Psoas muscle (tissue), 8 donors: ENCODE data around the gene ALDH1A1. TPM values are rescaled to one million over a fixed set of nuclear protein-coding genes. Genes with fewer than 3 reads are reported as not detected.
"Not testable (repeated sequence)": the region's sequence is repeated elsewhere in the genome, so short reads cannot be mapped to it uniquely, and the experiment has no call there.

Source experiments
- ATAC-seq, 4 donors: fragments of 200-7000 bp; cut with Tn5 transposase; one replicate each; pipeline ENCODE4 v1.9.1; 2020; ENCODE audit warnings: moderate library complexity in 3 of 4, mild to moderate bottlenecking in 2 of 4
- DNase-seq, 2 donors: peaks; one replicate each; pipeline ENCODE4 v3.0.0-alpha.2; 2020
- H3K27ac ChIP-seq: fragments of 200-600 bp; one replicate; pipeline ENCODE4 v1.8.0; 2022
- H3K27me3 ChIP-seq, 3 donors: fragments of 200-600 bp in 1 of 3; one replicate each; pipeline versions ENCODE4 v1.6.1 to v1.8.0; 2013 to 2022; ENCODE audit warnings: low read length in 2 of 3, mild to moderate bottlenecking in 2 of 3, moderate library complexity in 1 of 3; ENCODE audit not compliant: insufficient read depth in 3 of 3
- H3K36me3 ChIP-seq, 2 donors: fragments of 200-600 bp in 1 of 2; one replicate each; pipeline versions ENCODE4 v1.6.1 to v1.8.0; 2013 to 2022; ENCODE audit warnings: low read depth in 1 of 2, mild to moderate bottlenecking in 1 of 2, moderate library complexity in 1 of 2; ENCODE audit not compliant: insufficient read depth in 1 of 2
- H3K4me1 ChIP-seq: fragments of 200-600 bp; one replicate; pipeline ENCODE4 v1.8.0; 2022
- H3K4me3 ChIP-seq: fragments of 200-600 bp; one replicate; pipeline ENCODE4 v1.8.0; 2022; ENCODE audit warnings: mild to moderate bottlenecking
- H3K9me3 ChIP-seq: fragments of 200-600 bp; one replicate; pipeline ENCODE4 v1.8.0; 2022
- CTCF ChIP-seq: fragments of 200-600 bp; IDR thresholded peaks from one replicate; pipeline ENCODE4 v1.8.0; 2022; ENCODE audit warnings: antibody characterized with exemption
- WGBS, 3 donors: extraction: QIAGEN DNeasy Blood & Tissue Kit; methylation state at CpG; one replicate each; pipeline versions ENCODE4 v1.1.6 to v1.1.7; 2013; 5-methylcytosine and 5-hydroxymethylcytosine counted together
- intact Hi-C, 2 donors: fragments of 100-400 bp; cut with DNase I; formaldehyde crosslinking; loops; one replicate each; pipeline versions ENCODE4 v1.11.0 to v1.14.2; 2022
- polyA plus RNA-seq, 3 donors: library from polyadenylated mRNA; stranded (reverse); fragments of 200-250 nt; gene quantifications; one replicate each; pipeline ENCODE4 v1.2.3, GENCODE V29; 2013
- total RNA-seq, 4 donors: library from RNA; stranded (reverse); fragmentation: NEBNext Ultra II Directional in 2 of 4; extraction: Animal tissue kit (Norgen Biotek cat#: 25700) in 2 of 4; gene quantifications; one replicate each; pipeline versions ENCODE4 v1.2.1 to v1.2.4, GENCODE V29; 2021 to 2023
- donor health status: healthy with polysubstance abuse.
- donor health status: DM: no; HTN: no; CAD: no; lungs with moderate emphysema.
- donor health status: Bipolar disorder and iron deficiency.
- donor health status: healthy.
- donor health status: DM: yes; HTN: yes; CAD: no.
- donor health status: DM: no; HTN: no; CAD: no.
- donor health status: DM: no; HTN: no; CAD: no.
- donor health status: DM: yes; HTN: yes; CAD: no.

Gene ALDH1A1
- total and polyA plus RNA-seq, 7 donors, result 7.0 to 57.0 (median 21.0) TPM

- WGBS, 3 donors, result 45 to 53% (median 45%) methylated on average over 1 of the region's 1 CpG
- H3K4me1 ChIP-seq, result peaks cover 8% of the 10 kb centered on the region
- no peak overlapping the region for H3K4me3 ChIP-seq
- DNase-seq, result no peak
- intact Hi-C loops, result loop anchor here (5.0 to 10.0 kb wide), 4 partner anchors 154 to 311 kb away; no protein-coding TSS in a partner anchor
- no peak for ATAC-seq
- H3K27ac ChIP-seq, result no peak overlapping the region
- H3K9me3 ChIP-seq, result no peaks in the 10 kb centered on the region
- H3K36me3 ChIP-seq, result no peaks in the 10 kb centered on the region
- no peaks in the 10 kb centered on the region for H3K27me3 ChIP-seq
- TF ChIP-seq CTCF, result no peak
Observed at GRCh38 chr9:72873456-72873855, 79.4 kb downstream of the ALDH1A1 start.

DNA sequence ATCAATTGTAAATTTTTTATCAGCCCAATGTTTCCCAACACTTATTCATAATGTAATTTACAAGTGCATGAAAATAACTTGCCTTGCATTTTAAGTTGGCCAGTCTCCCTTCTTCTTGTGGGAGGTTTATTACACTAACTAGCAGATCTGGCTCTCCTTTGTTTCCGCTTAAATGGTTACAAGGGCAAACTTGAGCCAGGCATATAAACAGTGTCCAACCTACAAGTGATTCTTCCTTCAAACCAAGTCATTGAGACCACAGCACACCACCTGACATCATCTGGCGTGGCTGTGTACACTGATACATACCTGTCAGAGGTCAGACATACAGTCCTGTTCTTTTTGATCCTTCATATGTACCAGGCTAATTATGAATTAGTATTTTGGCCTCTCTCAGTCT, 80.1 kb downstream of the ALDH1A1 start:
- Histone ChIP-seq H3K27me3 (no peaks in the 10 kb centered on the region), H3K27ac (no peak overlapping the region), H3K9me3 (no peaks in the 10 kb centered on the region), H3K4me1 (peaks cover 8% of the 10 kb centered on the region), H3K4me3 (no peak overlapping the region), H3K36me3 (no peaks in the 10 kb centered on the region)
- DNase-seq (no peak), ATAC-seq (no peak)
- intact Hi-C loops, result loop anchor here (1.0 to 10.0 kb wide), 5 partner anchors 155 to 312 kb away; no protein-coding TSS in a partner anchor
- TF ChIP-seq CTCF, result no peak
- WGBS, 3 donors, result 72 to 83% (median 76%) methylated on average over 2 of the region's 2 CpGs

DNA sequence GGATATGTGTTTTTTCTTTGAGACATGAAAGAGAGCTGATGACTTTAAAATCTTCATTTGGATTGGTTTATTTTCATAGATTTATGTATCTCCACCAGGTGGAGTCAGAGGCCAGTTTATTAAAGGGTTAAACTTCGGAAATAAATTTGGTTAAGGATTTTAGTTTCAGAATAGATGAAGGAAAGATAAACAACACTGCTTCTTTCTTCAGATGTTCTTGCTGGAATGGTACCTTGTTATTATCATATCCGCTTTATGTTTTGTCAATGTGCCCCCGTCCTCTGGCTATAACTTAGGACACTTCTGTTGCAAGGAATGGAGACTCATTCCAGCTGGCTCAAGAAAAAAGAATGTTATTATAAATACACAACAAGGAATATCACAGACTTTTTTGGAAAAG, 81.2 kb downstream of the ALDH1A1 start:
- Histone ChIP-seq H3K27ac (no peak overlapping the region), H3K4me3 (peak overlapping the region; percentile 40), H3K9me3 (no peaks in the 10 kb centered on the region), H3K36me3 (no peaks in the 10 kb centered on the region), H3K27me3 (no peaks in the 10 kb centered on the region), H3K4me1 (peaks cover 8% of the 10 kb centered on the region)
- peak in 2 of 4 donors; percentile 51 to 76 for ATAC-seq
- TF ChIP-seq CTCF, result peak; percentile 60
- intact Hi-C loops, result loop anchor here (1.0 to 10.0 kb wide), 5 partner anchors 156 to 313 kb away; no protein-coding TSS in a partner anchor
- DNase-seq, result no peak
- WGBS, 3 donors, result 24 to 46% (median 30%) methylated on average over 3 of the region's 3 CpGs

DNA sequence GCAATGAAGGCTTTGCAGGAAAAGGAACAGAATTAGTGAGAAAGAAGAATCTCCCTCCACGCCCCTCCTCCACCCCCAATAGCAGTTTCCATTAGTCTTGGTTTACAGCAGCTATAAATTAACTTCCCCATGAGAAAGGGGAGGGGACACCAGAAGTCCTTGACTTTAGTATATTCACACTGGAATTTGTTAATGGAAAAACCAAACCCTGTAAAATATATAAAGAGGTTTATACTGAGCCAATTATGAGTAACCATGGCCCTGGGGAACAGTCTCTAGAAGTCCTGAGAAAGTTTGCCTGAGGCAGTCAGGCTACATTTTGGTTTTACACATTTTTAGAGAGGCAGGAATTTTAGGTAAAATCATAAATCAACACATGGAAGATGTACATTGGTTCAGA, 88.5 kb downstream of the ALDH1A1 start:
- DNase-seq (no peak), ATAC-seq (no peak)
- no peaks in the 10 kb centered on the region for H3K4me1 ChIP-seq
- TF ChIP-seq CTCF, result no peak
- no peaks in the 10 kb centered on the region for H3K27me3 ChIP-seq
- 91 to 98% (median 93%) methylated on average over 1 of the region's 1 CpG for WGBS, 3 donors
- H3K4me3 ChIP-seq, result no peak overlapping the region
- no peaks in the 10 kb centered on the region for H3K36me3 ChIP-seq
- H3K9me3 ChIP-seq, result no peaks in the 10 kb centered on the region
- H3K27ac ChIP-seq, result no peak overlapping the region
- intact Hi-C loops, result no loop called here

GRCh38 chr9:72863456-72864094, 89.3 kb downstream of the ALDH1A1 start:
- Histone ChIP-seq H3K27ac (no peak overlapping the region), H3K4me3 (no peak overlapping the region), H3K9me3 (no peaks in the 10 kb centered on the region), H3K27me3 (no peaks in the 10 kb centered on the region), H3K4me1 (peaks cover 3% of the 10 kb centered on the region), H3K36me3 (no peaks in the 10 kb centered on the region)
- DNase-seq (no peak), ATAC-seq (no peak)
- 61 to 67% (median 63%) methylated on average over 4 of the region's 4 CpGs for WGBS, 3 donors
- TF ChIP-seq CTCF, result no peak
- intact Hi-C loops, result no loop called here

DNA sequence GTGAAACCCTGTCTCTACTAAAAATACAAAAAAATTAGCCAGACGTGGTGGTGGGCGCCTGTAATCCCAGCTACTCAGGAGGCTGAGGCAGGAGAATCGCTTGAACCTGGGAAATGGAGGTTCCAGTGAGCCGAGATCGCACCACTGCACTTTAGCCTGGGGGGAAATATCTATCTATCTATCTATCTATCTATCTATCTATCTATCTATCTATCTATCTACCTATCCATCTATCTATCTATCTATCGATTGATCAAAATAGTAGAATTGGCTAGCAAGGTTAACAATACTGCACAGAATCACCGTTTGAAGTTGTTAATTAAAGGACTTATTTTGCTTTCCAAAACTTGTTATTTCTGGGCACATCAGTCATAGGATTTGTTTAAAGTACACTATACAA, 90.1 kb downstream of the ALDH1A1 start:
- H3K27me3 ChIP-seq, DNase-seq, H3K36me3 ChIP-seq, H3K27ac ChIP-seq, H3K4me3 ChIP-seq, H3K9me3 ChIP-seq, ATAC-seq, intact Hi-C loops: not testable (repeated sequence)
- WGBS, 3 donors, result 92 to 96% (median 94%) methylated on average over 7 of the region's 7 CpGs
- H3K4me1 ChIP-seq, result peaks cover 11% of the 10 kb centered on the region
